GM12878 (cell line): ENCODE results near the gene TMC6. TPM values are rescaled to one million over a fixed set of nuclear protein-coding genes. Genes with fewer than 3 reads are reported as not detected.
A peak's percentile ranks its signal among the peaks of the same experiment; 100 is the strongest.

ENCODE experiments used
- ASH2L ChIP-seq: fragments of 300-600, 200-600 bp; sonication (generic); IDR thresholded peaks from 2 replicates; pipeline ENCODE4 v1.6.1; 2017; ENCODE audit warnings: low read depth, mild to moderate bottlenecking, borderline replicate concordance
- BACH1 ChIP-seq: fragments of 450-650 bp; IDR thresholded peaks from 2 replicates; pipeline ENCODE4 v1.6.1; 2017; ENCODE audit warnings: mild to moderate bottlenecking, borderline replicate concordance
- BHLHE40 ChIP-seq, 2 experiments: fragments of 450-650 bp in 1 of 2; IDR thresholded peaks; 2 replicates each; pipeline ENCODE4 v1.6.1; 2011 to 2017; ENCODE audit warnings: low read depth in 2 of 2, borderline replicate concordance in 1 of 2, improper control_type of control experiment in 1 of 2, low read length in 1 of 2, mild to moderate bottlenecking in 1 of 2
- BMI1 ChIP-seq: fragments of 450-650 bp; IDR thresholded peaks from 2 replicates; pipeline ENCODE4 v1.6.1; 2016; ENCODE audit warnings: mild to moderate bottlenecking, moderate library complexity, borderline replicate concordance
- CBX5 ChIP-seq: sonication (generic); IDR thresholded peaks from 2 replicates; pipeline ENCODE4 v1.6.1; 2016; ENCODE audit warnings: low read depth, moderate library complexity, mild to moderate bottlenecking, inconsistent platforms
- CREB1 ChIP-seq: IDR thresholded peaks from 2 replicates; pipeline ENCODE4 v1.6.1; 2012; ENCODE audit warnings: low read depth, mild to moderate bottlenecking, inconsistent platforms
- EZH2 ChIP-seq: IDR thresholded peaks from 2 replicates; pipeline ENCODE4 v1.6.1; 2012; ENCODE audit warnings: low read depth, mild to moderate bottlenecking, control low read depth, inconsistent platforms, low read length, borderline replicate concordance; ENCODE audit not compliant: control insufficient read depth
- FOS ChIP-seq: IDR thresholded peaks from 3 replicates; pipeline ENCODE4 v1.6.1; 2011; ENCODE audit warnings: borderline replicate concordance; ENCODE audit not compliant: insufficient read length; ENCODE audit errors: extremely low read depth
- HDAC2 ChIP-seq: fragments of 200-600 bp; sonication (generic); IDR thresholded peaks from 2 replicates; pipeline ENCODE4 v1.6.1; 2017
- HDAC6 ChIP-seq: fragments of 200-600 bp; sonication (generic); IDR thresholded peaks from one replicate; pipeline ENCODE4 v1.8.0; 2017; ENCODE audit warnings: antibody characterized with exemption; ENCODE audit not compliant: unreplicated experiment
- IKZF2 ChIP-seq, 2 experiments: fragments of 450-650 bp; IDR thresholded peaks; 2 replicates each; pipeline ENCODE4 v1.6.1; 2017; ENCODE audit warnings: mild to moderate bottlenecking in 2 of 2, moderate library complexity in 2 of 2
- JUNB ChIP-seq: IDR thresholded peaks from 2 replicates; pipeline ENCODE4 v1.6.1; 2016; ENCODE audit warnings: antibody characterized with exemption, mild to moderate bottlenecking
- KDM1A ChIP-seq: fragments of 200-600 bp; sonication (generic); IDR thresholded peaks from 2 replicates; pipeline ENCODE4 v1.6.1; 2016; ENCODE audit warnings: borderline replicate concordance
- MEF2B ChIP-seq: fragments of 450-650 bp; IDR thresholded peaks from 2 replicates; pipeline ENCODE4 v1.6.1; 2018; ENCODE audit warnings: mild to moderate bottlenecking, moderate library complexity; ENCODE audit not compliant: partially characterized antibody, poor library complexity, severe bottlenecking
- MYB ChIP-seq: fragments of 150-350 bp; IDR thresholded peaks from 2 replicates; pipeline ENCODE4 v1.6.1; 2014; ENCODE audit warnings: mild to moderate bottlenecking, low read depth, low read length, borderline replicate concordance
- NR2C2 ChIP-seq: IDR thresholded peaks from 2 replicates; pipeline ENCODE4 v1.6.1; 2011; ENCODE audit warnings: borderline replicate concordance, low read depth; ENCODE audit not compliant: control insufficient read depth, insufficient read length
- NR2F1 ChIP-seq: fragments of 450-650 bp; conservative IDR thresholded peaks from 2 replicates; pipeline ENCODE4 v1.6.1; 2017; ENCODE audit warnings: mild to moderate bottlenecking
- POU2F2 ChIP-seq: IDR thresholded peaks from 3 replicates; pipeline ENCODE4 v1.6.1; 2011; ENCODE audit warnings: low read depth, mild to moderate bottlenecking, low read length, borderline replicate concordance
- SP1 ChIP-seq: IDR thresholded peaks from one replicate; pipeline ENCODE4 v1.6.1; 2011; ENCODE audit warnings: low read depth, low read length
- TCF12 ChIP-seq: IDR thresholded peaks from 2 replicates; pipeline ENCODE4 v1.6.1; 2011; ENCODE audit warnings: low read depth, mild to moderate bottlenecking, low read length
- ZNF384 ChIP-seq: IDR thresholded peaks from 2 replicates; pipeline ENCODE4 v1.6.1; 2012; ENCODE audit warnings: low read depth, mild to moderate bottlenecking, low read length, improper control_type of control experiment, borderline replicate concordance
- polyA plus RNA-seq, 11 experiments: library from polyadenylated mRNA; depleted of rRNA in 4 of 11; unstranded in 6 of 11; stranded (reverse) in 5 of 11; fragments of >200 nt; fragmentation: Nextera tagmentation in 4 of 11; fragmentation: Illumina TruSeq in 1 of 11; extraction: Ambion mirVana in 4 of 11; extraction: Trizol in 1 of 11; gene quantifications; 1 replicate in 1 of 11; 2 replicates in 10 of 11; pipeline versions ENCODE4 v1.2.1 to v1.2.3, GENCODE V29; 2011 to 2016; ENCODE audit warnings: inconsistent platforms in 2 of 11, missing spikeins in 2 of 11, low read depth in 1 of 11
- total RNA-seq, 4 experiments: library from RNA; depleted of rRNA in 3 of 4; stranded (reverse); fragments of >200 nt in 3 of 4; fragmentation: Illumina TruSeq in 1 of 4; extraction: Trizol in 1 of 4; gene quantifications; 2 replicates each; pipeline versions ENCODE4 v1.2.1 to v1.2.3, GENCODE V29; 2013 to 2021
- TF ChIP-seq, protein P1 (sequence below): fragments of 450-650 bp; IDR thresholded peaks from 2 replicates; pipeline ENCODE4 v1.6.1; 2017; ENCODE audit warnings: antibody characterized with exemption, mild to moderate bottlenecking, moderate library complexity
- TF ChIP-seq, protein P2 (sequence below): fragments of 450-650 bp; IDR thresholded peaks from 2 replicates; pipeline ENCODE4 v1.6.1; 2014; ENCODE audit warnings: mild to moderate bottlenecking
- TF ChIP-seq, protein P3 (sequence below): IDR thresholded peaks from 2 replicates; pipeline ENCODE4 v1.6.1; 2012; ENCODE audit warnings: mild to moderate bottlenecking, low read depth, low read length

Gene TMC6
- total and polyA plus RNA-seq, 10 of the 15 experiments (the other 5 are each of a cell fraction or from before 2014, with no cell fraction given): 1.9 to 232 (median 60.6) TPM

DNA sequence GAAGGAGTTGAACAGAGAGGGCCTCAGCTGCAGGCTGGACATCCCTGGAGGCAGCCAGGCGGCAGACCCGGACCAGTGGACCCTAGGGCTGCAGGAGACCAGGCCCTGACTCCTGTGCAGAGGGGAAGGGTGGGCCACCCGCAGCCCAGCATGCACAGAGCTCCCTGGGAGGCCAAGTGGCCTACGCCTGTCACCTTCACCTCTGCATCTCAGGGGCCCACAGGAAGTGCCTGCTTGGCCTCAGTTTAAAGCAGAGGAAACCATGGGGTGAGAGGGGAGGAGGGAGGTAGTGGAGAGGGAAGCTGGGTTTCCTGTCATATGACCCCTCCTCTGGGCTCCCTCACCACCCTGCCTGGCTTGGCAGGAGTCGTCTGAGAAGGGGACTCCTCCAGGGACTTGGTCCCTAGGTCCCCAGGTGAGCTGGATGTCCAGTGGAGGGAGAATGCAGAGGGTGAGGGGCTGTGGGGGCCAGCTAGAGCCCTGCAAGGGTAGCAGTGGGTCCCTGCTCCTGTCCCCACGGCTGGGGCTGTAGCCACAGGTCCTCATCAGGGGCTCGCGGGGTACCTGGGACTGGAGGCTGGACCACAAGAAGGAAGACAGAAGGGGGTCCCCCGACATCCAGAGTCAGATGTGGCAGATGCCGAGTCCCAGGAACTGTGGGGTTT, 2.0 kb upstream of the TMC6 start, which contains the start of gene TMC8 (continued):
- TF ChIP-seq TCF12 (no peak), FOS (no peak), KDM1A (no peak), MEF2B (peak; percentile 79), JUNB (no peak), CREB1 (no peak), HDAC6 (no peak), ZNF384 (no peak), POU2F2 (no peak; the same call in 2 of the 3 replicates), BMI1 (no peak), SP1 (no peak), BHLHE40 (IDR thresholded peaks at IDR 0.05; ENCODE audit: borderline replicate concordance in 1 of 2, low read depth in 2 of 2, low read length in 1 of 2) (peak in 1 of 2 experiments; percentile 32; a peak in 1 of 4 replicates), ASH2L (no peak), CBX5 (no peak), IKZF2 (IDR thresholded peaks at IDR 0.05) (peak; percentile 46 to 53; a peak in 2 of 4 replicates), EZH2 (no peak), HDAC2 (no peak), BACH1 (no peak), MYB (no peak), NR2C2 (no peak), NR2F1 (peak; percentile 92)
- TF ChIP-seq, protein P1, sequence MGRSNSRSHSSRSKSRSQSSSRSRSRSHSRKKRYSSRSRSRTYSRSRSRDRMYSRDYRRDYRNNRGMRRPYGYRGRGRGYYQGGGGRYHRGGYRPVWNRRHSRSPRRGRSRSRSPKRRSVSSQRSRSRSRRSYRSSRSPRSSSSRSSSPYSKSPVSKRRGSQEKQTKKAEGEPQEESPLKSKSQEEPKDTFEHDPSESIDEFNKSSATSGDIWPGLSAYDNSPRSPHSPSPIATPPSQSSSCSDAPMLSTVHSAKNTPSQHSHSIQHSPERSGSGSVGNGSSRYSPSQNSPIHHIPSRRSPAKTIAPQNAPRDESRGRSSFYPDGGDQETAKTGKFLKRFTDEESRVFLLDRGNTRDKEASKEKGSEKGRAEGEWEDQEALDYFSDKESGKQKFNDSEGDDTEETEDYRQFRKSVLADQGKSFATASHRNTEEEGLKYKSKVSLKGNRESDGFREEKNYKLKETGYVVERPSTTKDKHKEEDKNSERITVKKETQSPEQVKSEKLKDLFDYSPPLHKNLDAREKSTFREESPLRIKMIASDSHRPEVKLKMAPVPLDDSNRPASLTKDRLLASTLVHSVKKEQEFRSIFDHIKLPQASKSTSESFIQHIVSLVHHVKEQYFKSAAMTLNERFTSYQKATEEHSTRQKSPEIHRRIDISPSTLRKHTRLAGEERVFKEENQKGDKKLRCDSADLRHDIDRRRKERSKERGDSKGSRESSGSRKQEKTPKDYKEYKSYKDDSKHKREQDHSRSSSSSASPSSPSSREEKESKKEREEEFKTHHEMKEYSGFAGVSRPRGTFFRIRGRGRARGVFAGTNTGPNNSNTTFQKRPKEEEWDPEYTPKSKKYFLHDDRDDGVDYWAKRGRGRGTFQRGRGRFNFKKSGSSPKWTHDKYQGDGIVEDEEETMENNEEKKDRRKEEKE: no peak
- TF ChIP-seq, protein P2, sequence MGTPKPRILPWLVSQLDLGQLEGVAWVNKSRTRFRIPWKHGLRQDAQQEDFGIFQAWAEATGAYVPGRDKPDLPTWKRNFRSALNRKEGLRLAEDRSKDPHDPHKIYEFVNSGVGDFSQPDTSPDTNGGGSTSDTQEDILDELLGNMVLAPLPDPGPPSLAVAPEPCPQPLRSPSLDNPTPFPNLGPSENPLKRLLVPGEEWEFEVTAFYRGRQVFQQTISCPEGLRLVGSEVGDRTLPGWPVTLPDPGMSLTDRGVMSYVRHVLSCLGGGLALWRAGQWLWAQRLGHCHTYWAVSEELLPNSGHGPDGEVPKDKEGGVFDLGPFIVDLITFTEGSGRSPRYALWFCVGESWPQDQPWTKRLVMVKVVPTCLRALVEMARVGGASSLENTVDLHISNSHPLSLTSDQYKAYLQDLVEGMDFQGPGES: no peak
- TF ChIP-seq, protein P3, sequence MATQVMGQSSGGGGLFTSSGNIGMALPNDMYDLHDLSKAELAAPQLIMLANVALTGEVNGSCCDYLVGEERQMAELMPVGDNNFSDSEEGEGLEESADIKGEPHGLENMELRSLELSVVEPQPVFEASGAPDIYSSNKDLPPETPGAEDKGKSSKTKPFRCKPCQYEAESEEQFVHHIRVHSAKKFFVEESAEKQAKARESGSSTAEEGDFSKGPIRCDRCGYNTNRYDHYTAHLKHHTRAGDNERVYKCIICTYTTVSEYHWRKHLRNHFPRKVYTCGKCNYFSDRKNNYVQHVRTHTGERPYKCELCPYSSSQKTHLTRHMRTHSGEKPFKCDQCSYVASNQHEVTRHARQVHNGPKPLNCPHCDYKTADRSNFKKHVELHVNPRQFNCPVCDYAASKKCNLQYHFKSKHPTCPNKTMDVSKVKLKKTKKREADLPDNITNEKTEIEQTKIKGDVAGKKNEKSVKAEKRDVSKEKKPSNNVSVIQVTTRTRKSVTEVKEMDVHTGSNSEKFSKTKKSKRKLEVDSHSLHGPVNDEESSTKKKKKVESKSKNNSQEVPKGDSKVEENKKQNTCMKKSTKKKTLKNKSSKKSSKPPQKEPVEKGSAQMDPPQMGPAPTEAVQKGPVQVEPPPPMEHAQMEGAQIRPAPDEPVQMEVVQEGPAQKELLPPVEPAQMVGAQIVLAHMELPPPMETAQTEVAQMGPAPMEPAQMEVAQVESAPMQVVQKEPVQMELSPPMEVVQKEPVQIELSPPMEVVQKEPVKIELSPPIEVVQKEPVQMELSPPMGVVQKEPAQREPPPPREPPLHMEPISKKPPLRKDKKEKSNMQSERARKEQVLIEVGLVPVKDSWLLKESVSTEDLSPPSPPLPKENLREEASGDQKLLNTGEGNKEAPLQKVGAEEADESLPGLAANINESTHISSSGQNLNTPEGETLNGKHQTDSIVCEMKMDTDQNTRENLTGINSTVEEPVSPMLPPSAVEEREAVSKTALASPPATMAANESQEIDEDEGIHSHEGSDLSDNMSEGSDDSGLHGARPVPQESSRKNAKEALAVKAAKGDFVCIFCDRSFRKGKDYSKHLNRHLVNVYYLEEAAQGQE: no peak
